GM12878 (cell line): ENCODE results near the gene MBNL1. TPM values are rescaled to one million over a fixed set of nuclear protein-coding genes. Genes with fewer than 3 reads are reported as not detected.

Experiments used
- ATAC-seq: fragments of 200-7000 bp; cut with Tn5 transposase; 3 replicates; pipeline ENCODE4 v1.9.1; 2020; ENCODE audit warnings: mild to moderate bottlenecking, moderate library complexity
- BruUV-seq: library from RNA; stranded (reverse); fragments of 400-500 nt; replicated peaks from 2 replicates; lab custom pipeline; 2021; lab: Mats Ljungman, UMichigan
- CTCF ChIA-PET: fragments of 300-600 bp; sonication (Branson Sonifier 250); formaldehyde crosslinking; extraction: SDS; loops from one replicate; lab custom pipeline; 2021; ENCODE audit warnings: inconsistent platforms; lab: Yijun Ruan, JAX
- POLR2A ChIA-PET: fragments of 350-600 bp; formaldehyde crosslinking; extraction: SDS; loops from one replicate; lab custom pipeline; 2021; ENCODE audit warnings: inconsistent platforms; lab: Charles Lee
- RAD21 ChIA-PET: fragments of 300-600 bp; sonication (Branson Sonifier 250); formaldehyde crosslinking; loops from one replicate; lab custom pipeline; 2023; ENCODE audit warnings: antibody characterized with exemption; ENCODE audit not compliant: unreplicated experiment; lab: Charles Lee
- SMC1A ChIA-PET: fragments of 300-600 bp; sonication (Branson Sonifier 250); formaldehyde crosslinking; loops from one replicate; lab custom pipeline; 2023; ENCODE audit not compliant: unreplicated experiment, uncharacterized antibody; lab: Charles Lee
- DNase-seq: peaks from one replicate; pipeline ENCODE4 v3.0.0-alpha.2; 2011; ENCODE audit warnings: low read depth, low spot score
- FAIRE-seq: peaks from 3 replicates; lab custom pipeline; 2011; peaks lifted over from hg19 to GRCh38; lab: Jason Lieb, UNC
- H2AFZ ChIP-seq: 2 replicates; pipeline ENCODE4 v1.6.0; 2011; ENCODE audit warnings: low read depth, low read length, control low read depth; ENCODE audit not compliant: control insufficient read depth
- H3K27ac ChIP-seq: 2 replicates; pipeline ENCODE4 v1.5.1; 2011; ENCODE audit warnings: control low read depth; ENCODE audit not compliant: control insufficient read depth, insufficient read depth
- H3K27me3 ChIP-seq, 2 experiments: replicated peaks in 1 of 2; 2 replicates each; pipeline versions ENCODE4 v1.6.0 to v1.6.1; 2011; ENCODE audit warnings: low read length in 1 of 2; ENCODE audit not compliant: control insufficient read depth in 2 of 2, insufficient read depth in 2 of 2
- H3K36me3 ChIP-seq, 2 experiments: 2 replicates each; pipeline ENCODE4 v1.5.1; 2011; ENCODE audit warnings: low read length in 1 of 2; ENCODE audit not compliant: control insufficient read depth in 2 of 2, insufficient read depth in 2 of 2
- H3K4me1 ChIP-seq: 2 replicates; pipeline ENCODE4 v1.6.1; 2011; ENCODE audit warnings: mild to moderate bottlenecking, low read length, moderate library complexity, mixed read lengths; ENCODE audit not compliant: control insufficient read depth, insufficient read depth
- H3K4me2 ChIP-seq: 2 replicates; pipeline ENCODE4 v1.6.0; 2011; ENCODE audit warnings: control low read depth; ENCODE audit not compliant: control insufficient read depth, insufficient read depth
- H3K4me3 ChIP-seq: fragments of 200-600 bp; sonication (generic); 2 replicates; pipeline ENCODE4 v1.5.1; 2016
- H3K79me2 ChIP-seq: 2 replicates; pipeline ENCODE4 v1.6.0; 2011; ENCODE audit warnings: low read length; ENCODE audit not compliant: control insufficient read depth, insufficient read depth
- H3K9ac ChIP-seq: 2 replicates; pipeline ENCODE4 v1.8.0; 2011; ENCODE audit warnings: low read length, control low read depth, mixed read lengths; ENCODE audit not compliant: control insufficient read depth, insufficient read depth
- H3K9me3 ChIP-seq: replicated peaks from 3 replicates; pipeline ENCODE4 v1.5.1; 2011; ENCODE audit warnings: mild to moderate bottlenecking, low read length; ENCODE audit not compliant: control insufficient read depth, insufficient read depth
- H4K20me1 ChIP-seq: 2 replicates; pipeline ENCODE4 v1.6.0; 2011; ENCODE audit not compliant: control insufficient read depth, insufficient read depth
- BACH1 ChIP-seq: fragments of 450-650 bp; IDR thresholded peaks from 2 replicates; pipeline ENCODE4 v1.6.1; 2017; ENCODE audit warnings: mild to moderate bottlenecking, borderline replicate concordance
- E4F1 ChIP-seq: fragments of 450-650 bp; IDR thresholded peaks from 2 replicates; pipeline ENCODE4 v1.6.1; 2018; ENCODE audit warnings: borderline replicate concordance, mild to moderate bottlenecking; ENCODE audit not compliant: partially characterized antibody
- EZH2 ChIP-seq: IDR thresholded peaks from 2 replicates; pipeline ENCODE4 v1.6.1; 2012; ENCODE audit warnings: low read depth, mild to moderate bottlenecking, control low read depth, inconsistent platforms, low read length, borderline replicate concordance; ENCODE audit not compliant: control insufficient read depth
- NFYA ChIP-seq: IDR thresholded peaks from 2 replicates; pipeline ENCODE4 v1.6.1; 2011; ENCODE audit warnings: low read depth, mild to moderate bottlenecking, low read length, improper control_type of control experiment, borderline replicate concordance
- SREBF1 ChIP-seq: IDR thresholded peaks from 2 replicates; pipeline ENCODE4 v1.6.1; 2012; ENCODE audit warnings: mild to moderate bottlenecking, low read length
- ZBTB4 ChIP-seq: fragments of 450-650 bp; formaldehyde crosslinking; IDR thresholded peaks from 2 replicates; pipeline ENCODE4 v1.4.0; 2022; ENCODE audit warnings: mild to moderate bottlenecking, moderate library complexity
- WGBS: methylation state at CpG from one replicate; pipeline ENCODE4 v1.1.6; 2016; ENCODE audit warnings: low lambda C conversion rate; ENCODE audit not compliant: insufficient replicate concordance, insufficient coverage; ENCODE audit errors: missing lambda C conversion rate; 5-methylcytosine and 5-hydroxymethylcytosine counted together
- in situ Hi-C: fragments of 300-500 bp; cut with MboI; formaldehyde crosslinking; loops from 9 replicates; pipeline ENCODE4 v1.14.3; 2018; ENCODE audit warnings: mixed read lengths
- intact Hi-C: fragments of 100-400 bp; cut with micrococcal nuclease; formaldehyde crosslinking; loops from one replicate; pipeline ENCODE4 v1.14.2; 2022; ENCODE audit not compliant: unreplicated experiment
- polyA plus RNA-seq, 11 experiments: library from polyadenylated mRNA; depleted of rRNA in 4 of 11; unstranded in 6 of 11; stranded (reverse) in 5 of 11; fragments of >200 nt; fragmentation: Nextera tagmentation in 4 of 11; fragmentation: Illumina TruSeq in 1 of 11; extraction: Ambion mirVana in 4 of 11; extraction: Trizol in 1 of 11; gene quantifications; 1 replicate in 1 of 11; 2 replicates in 10 of 11; pipeline versions ENCODE4 v1.2.1 to v1.2.3, GENCODE V29; 2011 to 2016; ENCODE audit warnings: inconsistent platforms in 2 of 11, missing spikeins in 2 of 11, low read depth in 1 of 11
- total RNA-seq, 4 experiments: library from RNA; depleted of rRNA in 3 of 4; stranded (reverse); fragments of >200 nt in 3 of 4; fragmentation: Illumina TruSeq in 1 of 4; extraction: Trizol in 1 of 4; gene quantifications; 2 replicates each; pipeline versions ENCODE4 v1.2.1 to v1.2.3, GENCODE V29; 2013 to 2021

The MBNL1 gene
- total and polyA plus RNA-seq, 10 of the 15 experiments (the other 5 are each of a cell fraction or from before 2014, with no cell fraction given), result 59.6 to 337 (median 143) TPM

- Histone ChIP-seq H3K9ac (no peak overlapping the region), H3K9me3 (no peaks in the 10 kb centered on the region), H3K27me3 (no peaks in the 10 kb centered on the region), H2AFZ (no peak overlapping the region), H3K4me2 (no peak overlapping the region), H3K27ac (no peak overlapping the region), H3K79me2 (no peaks in the 10 kb centered on the region), H3K4me1 (no peaks in the 10 kb centered on the region), H4K20me1 (no peaks in the 10 kb centered on the region), H3K4me3 (no peak overlapping the region), H3K36me3 (peaks cover 8 to 20% of the 10 kb centered on the region in 2 experiments)
- in situ Hi-C loops (no loop called here), intact Hi-C loops (no loop called here)
- WGBS, result 91% methylated on average over 3 of the region's 3 CpGs
- ChIA-PET SMC1A (interaction anchor here (0.6 to 1.5 kb wide), 6 partner anchors 13 to 389 kb away, joined by 3 to 10 read pairs (median 4); no protein-coding TSS in a partner anchor), CTCF (interaction anchor here (1.0 to 1.5 kb wide), 3 partner anchors 11 to 389 kb away, joined by 3 to 4 read pairs (median 3); no protein-coding TSS in a partner anchor), POLR2A (no interaction called here), RAD21 (interaction anchor here (1.0 kb wide), 1 partner anchor 258 kb away, joined by 3 read pairs; no protein-coding TSS in a partner anchor)
- BruUV-seq, result no TSS peak
- DNase-seq (no peak), FAIRE-seq (no peak), ATAC-seq (no peak)
- TF ChIP-seq BACH1, result no peak
- TF ChIP-seq ZBTB4, result no peak
- TF ChIP-seq EZH2, result no peak
- TF ChIP-seq E4F1, result no peak
- TF ChIP-seq NFYA, result no peak
- TF ChIP-seq SREBF1, result no peak
Measured at GRCh38 chr3:152460936-152461335, 192.2 kb downstream of the MBNL1 start.
